ENCODE measurements around the gene PGAM2.

DNA sequence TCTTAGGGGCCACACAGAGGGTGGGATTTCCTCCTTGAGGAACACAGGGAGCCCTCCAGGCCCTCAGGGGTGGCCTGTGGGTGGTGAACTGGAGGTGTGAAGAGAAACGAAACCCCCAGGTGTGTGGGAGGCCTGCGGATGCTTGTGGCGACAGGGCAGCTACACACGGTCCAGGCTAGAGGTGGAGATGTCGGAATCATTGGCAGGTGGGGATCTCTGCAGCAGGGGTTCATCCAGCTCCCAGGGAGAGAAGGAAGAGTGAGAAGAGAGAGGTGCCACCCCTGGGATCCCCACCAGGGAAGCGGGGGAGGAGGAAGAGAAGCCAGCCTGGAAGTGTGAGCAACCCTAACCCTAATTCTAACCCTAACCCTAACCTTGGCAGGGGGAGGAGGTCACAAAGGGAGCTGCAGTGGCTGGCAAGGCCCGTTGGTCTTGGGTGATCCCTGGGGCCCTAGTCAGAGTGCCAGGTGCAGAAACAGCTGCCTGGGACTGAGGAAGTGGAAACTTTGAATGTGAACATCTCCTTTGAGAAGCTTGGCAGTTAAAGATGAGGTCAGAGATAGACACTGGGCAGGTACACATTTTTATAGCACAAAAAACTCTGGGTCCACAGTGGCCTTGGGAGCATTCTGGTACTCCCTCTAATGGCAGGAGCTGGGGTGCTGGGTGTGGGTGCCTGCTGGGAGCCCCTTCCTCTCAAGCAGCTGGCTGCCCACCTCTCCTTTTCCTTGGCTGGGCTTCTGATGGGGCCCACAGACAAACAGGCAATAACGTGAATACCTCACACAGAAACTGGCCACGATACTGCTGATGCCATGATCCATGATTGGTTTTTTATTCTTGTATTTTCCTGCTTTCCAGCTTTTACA lies 31.9 kb upstream of the PGAM2 start:
- TF ChIP-seq, protein P1, sequence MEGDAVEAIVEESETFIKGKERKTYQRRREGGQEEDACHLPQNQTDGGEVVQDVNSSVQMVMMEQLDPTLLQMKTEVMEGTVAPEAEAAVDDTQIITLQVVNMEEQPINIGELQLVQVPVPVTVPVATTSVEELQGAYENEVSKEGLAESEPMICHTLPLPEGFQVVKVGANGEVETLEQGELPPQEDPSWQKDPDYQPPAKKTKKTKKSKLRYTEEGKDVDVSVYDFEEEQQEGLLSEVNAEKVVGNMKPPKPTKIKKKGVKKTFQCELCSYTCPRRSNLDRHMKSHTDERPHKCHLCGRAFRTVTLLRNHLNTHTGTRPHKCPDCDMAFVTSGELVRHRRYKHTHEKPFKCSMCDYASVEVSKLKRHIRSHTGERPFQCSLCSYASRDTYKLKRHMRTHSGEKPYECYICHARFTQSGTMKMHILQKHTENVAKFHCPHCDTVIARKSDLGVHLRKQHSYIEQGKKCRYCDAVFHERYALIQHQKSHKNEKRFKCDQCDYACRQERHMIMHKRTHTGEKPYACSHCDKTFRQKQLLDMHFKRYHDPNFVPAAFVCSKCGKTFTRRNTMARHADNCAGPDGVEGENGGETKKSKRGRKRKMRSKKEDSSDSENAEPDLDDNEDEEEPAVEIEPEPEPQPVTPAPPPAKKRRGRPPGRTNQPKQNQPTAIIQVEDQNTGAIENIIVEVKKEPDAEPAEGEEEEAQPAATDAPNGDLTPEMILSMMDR (IDR thresholded peaks at IDR 0.05), result no peak
- TF ChIP-seq POLR2A (IDR thresholded peaks at IDR 0.05) (no peak), EP300 (IDR thresholded peaks at IDR 0.05) (no peak), POLR2AphosphoS5 (IDR thresholded peaks at IDR 0.05) (no peak)

All from suprapubic skin (tissue), 4 donors.